IMR-90 (cell line): Measurements from ENCODE around the gene AZIN2. TPM values are rescaled to one million over a fixed set of nuclear protein-coding genes. Genes with fewer than 3 reads are reported as not detected.
A peak's percentile ranks its signal among the peaks of the same experiment; 100 is the strongest.

Experiments
- ATAC-seq: fragments of 200-7000 bp; cut with Tn5 transposase; 2 replicates; pipeline ENCODE4 v1.9.1; 2020; ENCODE audit warnings: low read depth, mild to moderate bottlenecking, moderate library complexity
- BruUV-seq: library from RNA; stranded (reverse); fragments of 400-500 nt; replicated peaks from 2 replicates; lab custom pipeline; 2021; lab: Mats Ljungman, UMichigan
- CTCF ChIA-PET: fragments of 300-600 bp; formaldehyde crosslinking; extraction: SDS; loops from one replicate; lab custom pipeline; 2021; ENCODE audit warnings: antibody characterized with exemption; lab: Yijun Ruan, JAX
- POLR2A ChIA-PET: fragments of 300-600 bp; sonication (Branson Sonifier 250); formaldehyde crosslinking; loops from one replicate; lab custom pipeline; 2022; ENCODE audit warnings: antibody characterized with exemption; ENCODE audit not compliant: unreplicated experiment; lab: Charles Lee
- DNase-seq: peaks from one replicate; pipeline ENCODE4 v3.0.0; 2013
- H2AFZ ChIP-seq: replicated peaks from 2 replicates; pipeline ENCODE3; 2013; ENCODE audit warnings: low read length, mild to moderate bottlenecking; ENCODE audit not compliant: poor library complexity
- H2AK5ac ChIP-seq: 2 replicates; pipeline ENCODE4 v1.6.1; 2013; ENCODE audit warnings: low read depth, low read length, inconsistent platforms
- H2AK9ac ChIP-seq: replicated peaks from 2 replicates; pipeline ENCODE3; 2013; ENCODE audit warnings: mild to moderate bottlenecking, low read depth, low read length, moderate library complexity; ENCODE audit not compliant: poor library complexity
- H2BK120ac ChIP-seq: 2 replicates; pipeline ENCODE4 v1.6.1; 2013; ENCODE audit warnings: low read depth, low read length, inconsistent platforms
- H2BK15ac ChIP-seq: 3 replicates; pipeline ENCODE4 v1.6.1; 2013; ENCODE audit warnings: low read depth, low read length, inconsistent platforms
- H2BK20ac ChIP-seq: 2 replicates; pipeline ENCODE4 v1.6.1; 2013; ENCODE audit warnings: low read depth, mild to moderate bottlenecking, inconsistent platforms, low read length, moderate library complexity
- H2BK5ac ChIP-seq: 2 replicates; pipeline ENCODE4 v1.6.1; 2013; ENCODE audit warnings: mild to moderate bottlenecking, low read depth, low read length, inconsistent platforms; ENCODE audit not compliant: poor library complexity, severe bottlenecking
- H3K14ac ChIP-seq: replicated peaks from 2 replicates; pipeline ENCODE4 v1.6.1; 2013; ENCODE audit warnings: low read depth, low read length, inconsistent platforms
- H3K18ac ChIP-seq: 2 replicates; pipeline ENCODE4 v1.6.1; 2013; ENCODE audit warnings: low read depth, low read length, control low read depth
- H3K23ac ChIP-seq: 2 replicates; pipeline ENCODE4 v1.6.1; 2013; ENCODE audit warnings: low read depth, low read length, inconsistent platforms
- H3K27ac ChIP-seq: 2 replicates; pipeline ENCODE4 v1.5.1; 2013; ENCODE audit warnings: mild to moderate bottlenecking, control low read depth, low read length; ENCODE audit not compliant: insufficient read depth
- H3K27me3 ChIP-seq: 2 replicates; pipeline ENCODE4 v1.6.1; 2013; ENCODE audit warnings: low read length; ENCODE audit not compliant: control insufficient read depth, insufficient read depth
- H3K36me3 ChIP-seq: 2 replicates; pipeline ENCODE4 v1.6.1; 2013; ENCODE audit warnings: low read length, mixed read lengths; ENCODE audit not compliant: control insufficient read depth, insufficient read depth
- H3K4ac ChIP-seq: 2 replicates; pipeline ENCODE4 v1.6.1; 2013; ENCODE audit warnings: low read depth, low read length, inconsistent platforms
- H3K4me1 ChIP-seq: 2 replicates; pipeline ENCODE4 v1.6.1; 2013; ENCODE audit warnings: low read length, mixed read lengths; ENCODE audit not compliant: control insufficient read depth, insufficient read depth
- H3K4me2 ChIP-seq: 2 replicates; pipeline ENCODE4 v1.6.1; 2013; ENCODE audit warnings: low read depth, mild to moderate bottlenecking, control low read depth, low read length, moderate library complexity
- H3K4me3 ChIP-seq: 2 replicates; pipeline ENCODE4 v1.5.1; 2013; ENCODE audit warnings: low read depth, mild to moderate bottlenecking, control low read depth, low read length, moderate library complexity; ENCODE audit not compliant: insufficient read depth
- H3K56ac ChIP-seq: 2 replicates; pipeline ENCODE4 v1.6.1; 2013; ENCODE audit warnings: low read length, inconsistent platforms; ENCODE audit not compliant: insufficient read depth; ENCODE audit errors: extremely low read depth
- H3K79me1 ChIP-seq, 2 experiments: 2 replicates each; pipeline ENCODE4 v1.6.1; 2013; ENCODE audit warnings: low read length in 2 of 2, inconsistent platforms in 1 of 2, low read depth in 1 of 2
- H3K9ac ChIP-seq: 2 replicates; pipeline ENCODE4 v1.6.1; 2013; ENCODE audit warnings: low read depth, low read length, control low read depth
- H3K9me1 ChIP-seq: 2 replicates; pipeline ENCODE4 v1.6.1; 2013; ENCODE audit warnings: low read length, inconsistent platforms; ENCODE audit not compliant: insufficient read depth
- H3K9me3 ChIP-seq: 2 replicates; pipeline ENCODE4 v1.6.1; 2013; ENCODE audit warnings: low read length; ENCODE audit not compliant: control insufficient read depth, insufficient read depth
- H4K20me1 ChIP-seq: 2 replicates; pipeline ENCODE4 v1.6.1; 2013; ENCODE audit warnings: low read length, inconsistent platforms; ENCODE audit not compliant: insufficient read depth
- H4K5ac ChIP-seq: 2 replicates; pipeline ENCODE4 v1.6.1; 2013; ENCODE audit warnings: mild to moderate bottlenecking, low read depth, low read length, control low read depth
- H4K8ac ChIP-seq, 2 experiments: 2 replicates each; pipeline ENCODE4 v1.6.1; 2013; ENCODE audit warnings: low read depth in 2 of 2, low read length in 2 of 2, control low read depth in 1 of 2, inconsistent platforms in 1 of 2
- H4K91ac ChIP-seq: 2 replicates; pipeline ENCODE4 v1.6.1; 2013; ENCODE audit warnings: low read depth, low read length, inconsistent platforms; ENCODE audit not compliant: insufficient read depth
- BHLHE40 ChIP-seq: fragments of 150-350 bp; IDR thresholded peaks from 2 replicates; pipeline ENCODE4 v1.6.1; 2016; ENCODE audit warnings: mild to moderate bottlenecking, low read depth, low read length
- CEBPB ChIP-seq: IDR thresholded peaks from 2 replicates; pipeline ENCODE4 v1.6.1; 2012; ENCODE audit warnings: low read depth, low read length, improper control_type of control experiment
- CHD1 ChIP-seq: IDR thresholded peaks from 2 replicates; pipeline ENCODE4 v1.6.1; 2012; ENCODE audit warnings: low read depth, low read length, improper control_type of control experiment
- ELK1 ChIP-seq: fragments of 150-350 bp; IDR thresholded peaks from 2 replicates; pipeline ENCODE4 v1.6.1; 2016; ENCODE audit warnings: low read depth, mild to moderate bottlenecking, low read length, moderate library complexity, borderline replicate concordance
- FOS ChIP-seq: fragments of 150-350 bp; IDR thresholded peaks from 2 replicates; pipeline ENCODE4 v1.6.1; 2016; ENCODE audit warnings: low read depth, low read length
- MAFK ChIP-seq: IDR thresholded peaks from 2 replicates; pipeline ENCODE4 v1.6.1; 2012; ENCODE audit warnings: low read depth, low read length, improper control_type of control experiment
- MAZ ChIP-seq: IDR thresholded peaks from 2 replicates; pipeline ENCODE4 v1.6.1; 2012; ENCODE audit warnings: low read depth, mild to moderate bottlenecking, low read length, improper control_type of control experiment, moderate library complexity, borderline replicate concordance
- MXI1 ChIP-seq: IDR thresholded peaks from 2 replicates; pipeline ENCODE4 v1.6.1; 2012; ENCODE audit warnings: low read depth, mild to moderate bottlenecking, low read length, moderate library complexity, borderline replicate concordance
- POLR2A ChIP-seq: IDR thresholded peaks from 2 replicates; pipeline ENCODE4 v1.6.1; 2012; ENCODE audit warnings: mild to moderate bottlenecking, low read depth, low read length
- SMC3 ChIP-seq: fragments of 150-350 bp; IDR thresholded peaks from 2 replicates; pipeline ENCODE4 v1.6.1; 2016; ENCODE audit warnings: low read depth, mild to moderate bottlenecking, antibody characterized with exemption, low read length, moderate library complexity
- USF2 ChIP-seq: fragments of 150-350 bp; IDR thresholded peaks from 2 replicates; pipeline ENCODE4 v1.6.1; 2017; ENCODE audit warnings: mild to moderate bottlenecking, antibody characterized with exemption, low read length, low read depth
- WGBS, 2 experiments: methylation state at CpG; one replicate each; pipeline versions ENCODE4 v1.1.5 to v1.1.7; 2013; ENCODE audit warnings: missing lambda C conversion rate in 2 of 2; ENCODE audit not compliant: insufficient read length in 1 of 2; ENCODE audit errors: extremely low coverage in 2 of 2; 5-methylcytosine and 5-hydroxymethylcytosine counted together
- dilution Hi-C: fragments of 300-500 bp; cut with HindIII; formaldehyde crosslinking; loops from one replicate; pipeline ENCODE4 v1.14.3; 2018; ENCODE audit warnings: low sequenced_read_pairs; ENCODE audit not compliant: unreplicated experiment
- in situ Hi-C: fragments of 300-500 bp; cut with MboI; formaldehyde crosslinking; loops from 3 replicates; pipeline ENCODE4 v1.14.3; 2019; ENCODE audit warnings: low sequenced_read_pairs, inconsistent platforms, mixed read lengths
- intact Hi-C: fragments of 100-400 bp; cut with micrococcal nuclease; formaldehyde crosslinking; loops from 2 replicates; pipeline ENCODE4 v1.10.0; 2022
- polyA plus RNA-seq, 3 experiments: library from polyadenylated mRNA; depleted of rRNA; stranded (reverse); fragments of >200 nt; gene quantifications; 2 replicates each; pipeline ENCODE4 v1.2.3, GENCODE V29; 2012; ENCODE audit warnings: low replicate concordance in 1 of 3
- total RNA-seq: library from RNA; depleted of rRNA; stranded (reverse); fragments of >200 nt; gene quantifications from 2 replicates; pipeline ENCODE4 v1.2.3, GENCODE V29; 2012

AZIN2 gene
- total and polyA plus RNA-seq, 2 of the 4 experiments (the other 2 are of a cell fraction): 4.7 to 8.9 TPM

GRCh38 chr1:33120436-33121231 lies 39.7 kb downstream of the AZIN2 start:
- CTCF ChIA-PET: no interaction called here

More at GRCh38 chr1:33120436-33121231, 39.7 kb downstream of the AZIN2 start:
- dilution Hi-C loops (no loop called here), intact Hi-C loops (no loop called here), in situ Hi-C loops (no loop called here)
- H2AK5ac ChIP-seq: no peak overlapping the region
- H2BK15ac ChIP-seq: 0 out of 3 replicates have a peak overlapping the region, but pooled peaks have one; percentile 40
- no peaks in the 10 kb centered on the region for H3K27me3 ChIP-seq
- H3K18ac ChIP-seq: no peak overlapping the region
- peak; percentile 36; the same call in 1 of the 2 replicates for ATAC-seq
- no peak overlapping the region for H3K9ac ChIP-seq
- no TSS peak for BruUV-seq
- POLR2A ChIA-PET: no interaction called here
- H3K4me3 ChIP-seq: no peak overlapping the region
- H3K4me1 ChIP-seq: peaks cover 3% of the 10 kb centered on the region; the same call in 1 of the 2 replicates
- no peaks in the 10 kb centered on the region for H3K9me3 ChIP-seq
- H2AK9ac ChIP-seq: peak overlapping the region; percentile 20
- DNase-seq: peak; percentile 45
- no peak overlapping the region for H2BK20ac ChIP-seq
- peak overlapping the region; percentile 11; the same call in 1 of the 2 replicates for H3K4ac ChIP-seq
- H4K20me1 ChIP-seq: no peaks in the 10 kb centered on the region
- peaks cover 6% of the 10 kb centered on the region in 2 experiments; a peak in 2 of 4 replicates for H3K79me1 ChIP-seq
- TF ChIP-seq MAFK (no peak), MAZ (no peak), BHLHE40 (no peak), ELK1 (no peak), CHD1 (no peak), FOS (no peak), SMC3 (no peak), MXI1 (no peak), POLR2A (no peak), CEBPB (no peak), USF2 (no peak)
- no peak overlapping the region for H4K8ac ChIP-seq
- H2BK120ac ChIP-seq: no peak overlapping the region
- no peak overlapping the region for H3K4me2 ChIP-seq
- no peak overlapping the region for H3K23ac ChIP-seq
- peak overlapping the region; percentile 52 for H2AFZ ChIP-seq
- no peaks in the 10 kb centered on the region for H3K36me3 ChIP-seq
- H2BK5ac ChIP-seq: no peak overlapping the region
- H3K27ac ChIP-seq: no peak overlapping the region
- H4K5ac ChIP-seq: no peak overlapping the region
- no peak overlapping the region for H3K56ac ChIP-seq
- H4K91ac ChIP-seq: peak overlapping the region; percentile 15
- WGBS, 2 experiments: 100% methylated on average over 1 of the region's 8 CpGs; no CpG with 5 or more reads in 1 of the 2 experiments
- no peaks in the 10 kb centered on the region for H3K9me1 ChIP-seq
- H3K14ac ChIP-seq: no peak overlapping the region
